ENCODE data around the gene RNF34. TPM values are rescaled to one million over a fixed set of nuclear protein-coding genes. Genes with fewer than 3 reads are reported as not detected.

Gene RNF34
- total and polyA plus RNA-seq, 12 donors: 13.3 to 48.4 (median 26.5) TPM

- no peak overlapping the region for H3K4me3 ChIP-seq
- DNase-seq: no peak
- 82 to 88% (median 86%) methylated on average over 5 of the region's 5 CpGs for WGBS, 4 donors
- H3K27ac ChIP-seq: no peak overlapping the region
- TF ChIP-seq, protein P1, sequence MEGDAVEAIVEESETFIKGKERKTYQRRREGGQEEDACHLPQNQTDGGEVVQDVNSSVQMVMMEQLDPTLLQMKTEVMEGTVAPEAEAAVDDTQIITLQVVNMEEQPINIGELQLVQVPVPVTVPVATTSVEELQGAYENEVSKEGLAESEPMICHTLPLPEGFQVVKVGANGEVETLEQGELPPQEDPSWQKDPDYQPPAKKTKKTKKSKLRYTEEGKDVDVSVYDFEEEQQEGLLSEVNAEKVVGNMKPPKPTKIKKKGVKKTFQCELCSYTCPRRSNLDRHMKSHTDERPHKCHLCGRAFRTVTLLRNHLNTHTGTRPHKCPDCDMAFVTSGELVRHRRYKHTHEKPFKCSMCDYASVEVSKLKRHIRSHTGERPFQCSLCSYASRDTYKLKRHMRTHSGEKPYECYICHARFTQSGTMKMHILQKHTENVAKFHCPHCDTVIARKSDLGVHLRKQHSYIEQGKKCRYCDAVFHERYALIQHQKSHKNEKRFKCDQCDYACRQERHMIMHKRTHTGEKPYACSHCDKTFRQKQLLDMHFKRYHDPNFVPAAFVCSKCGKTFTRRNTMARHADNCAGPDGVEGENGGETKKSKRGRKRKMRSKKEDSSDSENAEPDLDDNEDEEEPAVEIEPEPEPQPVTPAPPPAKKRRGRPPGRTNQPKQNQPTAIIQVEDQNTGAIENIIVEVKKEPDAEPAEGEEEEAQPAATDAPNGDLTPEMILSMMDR (IDR thresholded peaks at IDR 0.05): no peak
- no peak for TF ChIP-seq POLR2A (IDR thresholded peaks at IDR 0.05)
- H3K9me3 ChIP-seq (replicated peaks in 1 of 3): no peaks in the 10 kb centered on the region
- intact Hi-C loops (cut with DNase I): no loop called here
- H3K4me1 ChIP-seq (replicated peaks in 1 of 2): peaks cover 0 to 9% of the 10 kb centered on the region in 2 donors
- no peaks in the 10 kb centered on the region for H3K36me3 ChIP-seq (replicated peaks in 1 of 2)
- H3K27me3 ChIP-seq: no peaks in the 10 kb centered on the region
These were observed 61.1 kb downstream of the RNF34 start for GRCh38 chr12:121461048-121461447.

GRCh38 chr12:121464331-121464730, 64.4 kb downstream of the RNF34 start:
- Histone ChIP-seq H3K27ac (no peak overlapping the region), H3K36me3 (replicated peaks in 1 of 2) (no peaks in the 10 kb centered on the region), H3K4me3 (no peak overlapping the region), H3K27me3 (no peaks in the 10 kb centered on the region), H3K4me1 (replicated peaks in 1 of 2) (peaks cover 6 to 19% of the 10 kb centered on the region in 2 donors), H3K9me3 (replicated peaks in 1 of 3) (no peaks in the 10 kb centered on the region)
- WGBS, 4 donors: 95 to 98% (median 97%) methylated on average over 11 to 13 of the region's 13 CpGs
- no peak for DNase-seq
- intact Hi-C loops (cut with DNase I): no loop called here
- TF ChIP-seq, protein P1 (IDR thresholded peaks at IDR 0.05): no peak
- no peak for TF ChIP-seq POLR2A (IDR thresholded peaks at IDR 0.05)

- no peak for DNase-seq
- intact Hi-C loops (cut with DNase I): no loop called here
- no peaks in the 10 kb centered on the region for H3K9me3 ChIP-seq (replicated peaks in 1 of 3)
- H3K4me3 ChIP-seq: peak overlapping the region in 1 of 4 donors; percentile 80
- no peaks in the 10 kb centered on the region for H3K36me3 ChIP-seq (replicated peaks in 1 of 2)
- 17 to 46% (median 26%) methylated on average over 29 to 70 of the region's 70 CpGs for WGBS, 4 donors
- peak overlapping the region in 2 of 5 donors; percentile 12 to 91 for H3K27ac ChIP-seq
- peaks cover 6 to 19% of the 10 kb centered on the region in 2 donors for H3K4me1 ChIP-seq (replicated peaks in 1 of 2)
- H3K27me3 ChIP-seq: no peaks in the 10 kb centered on the region
- TF ChIP-seq POLR2A (IDR thresholded peaks at IDR 0.05): no peak
- TF ChIP-seq, protein P1 (IDR thresholded peaks at IDR 0.05): no peak
These were observed 66.2 kb downstream of the RNF34 start for GRCh38 chr12:121465921-121466793.

DNA sequence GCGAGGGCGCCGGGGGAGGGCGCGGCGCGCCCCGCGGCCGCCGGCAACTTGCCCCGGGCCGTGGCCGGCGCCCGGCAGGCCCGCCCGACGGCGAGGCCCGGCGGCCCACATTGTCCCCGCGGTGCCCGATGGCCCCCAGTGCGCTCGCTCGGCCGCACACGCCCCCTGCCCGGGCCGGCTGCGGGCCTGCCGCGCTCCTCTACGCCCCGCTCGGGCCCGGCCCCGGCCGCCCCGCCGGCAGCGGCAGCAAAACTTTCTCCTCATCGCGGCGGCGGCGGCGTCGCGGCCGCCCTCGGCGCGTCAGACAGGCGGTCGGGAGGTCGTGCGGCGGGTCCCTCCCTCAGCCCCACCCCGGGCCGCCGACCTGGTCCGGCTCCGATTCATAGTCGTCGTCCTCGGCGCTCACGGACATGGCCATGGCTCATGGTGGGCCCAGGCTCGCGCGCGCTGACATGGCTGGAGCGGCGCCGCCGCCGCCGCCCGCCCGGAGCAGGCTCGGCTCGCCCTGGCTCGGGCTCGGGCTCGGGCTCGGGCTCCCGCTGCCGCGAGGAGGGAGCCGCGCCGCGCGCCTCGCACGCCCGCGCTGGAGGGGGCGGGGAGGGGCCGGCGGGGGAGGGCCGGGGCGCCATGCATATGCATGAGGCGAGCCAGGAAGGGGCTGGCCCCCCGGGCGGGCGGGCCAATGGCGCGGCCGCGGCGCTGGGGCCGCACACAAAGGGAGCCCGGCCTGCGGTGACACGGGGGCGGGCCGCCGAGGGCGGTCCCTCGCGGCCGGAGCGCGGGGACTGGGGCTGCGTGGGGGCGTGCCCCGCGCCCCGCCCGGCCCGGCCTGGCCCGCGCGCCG, 67.1 kb downstream of the RNF34 start:
- Histone ChIP-seq H3K4me3 (peak overlapping the region in 1 of 4 donors; percentile 80), H3K27ac (peak overlapping the region in 3 of 5 donors; percentile 70 to 91 (median 76)), H3K4me1 (replicated peaks in 1 of 2) (peaks cover 6 to 19% of the 10 kb centered on the region in 2 donors), H3K9me3 (replicated peaks in 1 of 3) (no peaks in the 10 kb centered on the region), H3K36me3 (replicated peaks in 1 of 2) (no peaks in the 10 kb centered on the region), H3K27me3 (no peaks in the 10 kb centered on the region)
- intact Hi-C loops (cut with DNase I): no loop called here
- peak; percentile 86 to 94 (median 92) for DNase-seq
- 0% methylated on average over 106 to 135 of the region's 139 CpGs; no CpG with 5 or more reads in 2 of the 4 donors for WGBS, 4 donors
- TF ChIP-seq POLR2A (IDR thresholded peaks at IDR 0.05): peak; percentile 29 to 46
- TF ChIP-seq, protein P1 (IDR thresholded peaks at IDR 0.05): no peak
